Esophagus squamous epithelium (tissue), 5 donors: ENCODE results near the gene FGD3. TPM values are rescaled to one million over a fixed set of nuclear protein-coding genes. Genes with fewer than 3 reads are reported as not detected.

Source experiments
- DNase-seq: peaks from one replicate; lab custom pipeline; 2025; lab: John Stamatoyannopoulos, UW
- H3K27ac ChIP-seq, 4 donors: fragments of 200-600 bp; sonication (generic); one replicate each; pipeline ENCODE4 v1.5.1; 2016 to 2019; ENCODE audit warnings: mild to moderate bottlenecking in 1 of 4
- H3K27me3 ChIP-seq, 4 donors: fragments of 200-600 bp; sonication (generic); 1 replicate in 3 of 4; 2 replicates in 1 of 4; pipeline versions ENCODE4 v1.5.1 to v1.6.0; 2017 to 2021; ENCODE audit warnings: antibody characterized with exemption in 1 of 4
- H3K36me3 ChIP-seq, 3 donors: fragments of 200-600 bp; sonication (generic); one replicate each; pipeline ENCODE4 v1.5.1; 2016 to 2019
- H3K4me1 ChIP-seq, 3 donors: fragments of 200-600 bp; sonication (generic); one replicate each; pipeline ENCODE4 v1.5.1; 2017 to 2019
- H3K4me3 ChIP-seq, 4 donors: fragments of 200-600 bp; sonication (generic); 1 replicate in 3 of 4; 2 replicates in 1 of 4; pipeline ENCODE4 v1.5.1; 2016 to 2019; ENCODE audit warnings: mild to moderate bottlenecking in 2 of 4, moderate library complexity in 1 of 4
- H3K9me3 ChIP-seq, 3 donors: fragments of 200-600 bp; sonication (generic); one replicate each; pipeline ENCODE4 v1.5.1; 2016 to 2019
- CTCF ChIP-seq, 6 experiments: fragments of 450-650 bp in 4 of 6; fragments of 200-600 bp in 2 of 6; sonication (generic) in 2 of 6; IDR thresholded peaks; one replicate each; pipeline ENCODE4 v1.5.1; 2016 to 2019; ENCODE audit warnings: antibody characterized with exemption in 6 of 6, mild to moderate bottlenecking in 4 of 6, moderate library complexity in 4 of 6
- POLR2A ChIP-seq, 4 donors: fragments of 450-650 bp; IDR thresholded peaks; one replicate each; pipeline ENCODE4 v1.6.1; 2017; ENCODE audit warnings: antibody characterized with exemption in 4 of 4, mild to moderate bottlenecking in 4 of 4, moderate library complexity in 3 of 4
- WGBS, 2 donors: methylation state at CpG; one replicate each; pipeline ENCODE4 v1.1.5; 2018; 5-methylcytosine and 5-hydroxymethylcytosine counted together
- intact Hi-C: fragments of 100-400 bp; cut with DNase I; formaldehyde crosslinking; loops from one replicate; pipeline ENCODE4 v1.15.0; 2022
- total RNA-seq, 4 donors: library from RNA; depleted of rRNA; stranded (reverse); fragments of >200 nt; gene quantifications; one replicate each; pipeline ENCODE4 v1.1.0, GENCODE V29; 2016
- donor health status: DM: yes; HTN: yes; CAD: no.

FGD3 gene
- total RNA-seq, 4 donors from 2014 or later: 2.4 to 6.5 (median 4.9) TPM

- H3K27ac ChIP-seq: no peak overlapping the region
- DNase-seq: no peak
- H3K27me3 ChIP-seq: peaks cover 0 to 5% (median 0%) of the 10 kb centered on the region in 4 donors
- no peak for TF ChIP-seq CTCF (IDR thresholded peaks at IDR 0.05)
- no peak for TF ChIP-seq POLR2A (IDR thresholded peaks at IDR 0.05)
- intact Hi-C loops: no loop called here
- H3K4me3 ChIP-seq: no peak overlapping the region
- H3K36me3 ChIP-seq: no peaks in the 10 kb centered on the region
- WGBS, 2 donors: 48 to 51% methylated on average over 5 of the region's 5 CpGs
- H3K9me3 ChIP-seq: no peaks in the 10 kb centered on the region
- peaks cover 7 to 29% (median 15%) of the 10 kb centered on the region in 3 donors for H3K4me1 ChIP-seq
Observed at GRCh38 chr9:92970467-92970923, 23.2 kb downstream of the FGD3 start.

- 63 to 81% methylated on average over 4 to 5 of the region's 5 CpGs for WGBS, 2 donors
- H3K4me1 ChIP-seq: peaks cover 7 to 29% (median 15%) of the 10 kb centered on the region in 3 donors
Observed at GRCh38 chr9:92971121-92971520, 23.8 kb downstream of the FGD3 start.

GRCh38 chr9:92971776-92972175 lies 24.5 kb downstream of the FGD3 start:
- no peak overlapping the region for H3K4me3 ChIP-seq
- DNase-seq: no peak
- H3K4me1 ChIP-seq: peaks cover 7 to 29% (median 15%) of the 10 kb centered on the region in 3 donors
- no peak overlapping the region for H3K27ac ChIP-seq
- 91 to 100% methylated on average over 1 of the region's 1 CpG for WGBS, 2 donors
- TF ChIP-seq CTCF (IDR thresholded peaks at IDR 0.05): no peak
- intact Hi-C loops: no loop called here
- peaks cover 0 to 5% (median 0%) of the 10 kb centered on the region in 3 donors for H3K36me3 ChIP-seq
- H3K9me3 ChIP-seq: no peaks in the 10 kb centered on the region
- H3K27me3 ChIP-seq: peaks cover 0 to 5% (median 0%) of the 10 kb centered on the region in 4 donors

More at GRCh38 chr9:92971121-92971520, 23.8 kb downstream of the FGD3 start:
- no peak for DNase-seq
- TF ChIP-seq POLR2A (IDR thresholded peaks at IDR 0.05) (no peak), CTCF (IDR thresholded peaks at IDR 0.05) (no peak)
- H3K36me3 ChIP-seq: no peaks in the 10 kb centered on the region
- H3K27me3 ChIP-seq: peaks cover 0 to 5% (median 0%) of the 10 kb centered on the region in 4 donors
- no peak overlapping the region for H3K4me3 ChIP-seq
- no peaks in the 10 kb centered on the region for H3K9me3 ChIP-seq
- intact Hi-C loops: no loop called here
- H3K27ac ChIP-seq: no peak overlapping the region

- H3K27ac ChIP-seq: no peak overlapping the region
- no peak overlapping the region for H3K4me3 ChIP-seq
- no peak for TF ChIP-seq POLR2A (IDR thresholded peaks at IDR 0.05)
- TF ChIP-seq CTCF (IDR thresholded peaks at IDR 0.05): no peak
Observed at GRCh38 chr9:92973700-92974099, 26.4 kb downstream of the FGD3 start.

GRCh38 chr9:92974161-92974661 lies 26.9 kb downstream of the FGD3 start:
- 53 to 78% methylated on average over 6 to 8 of the region's 10 CpGs for WGBS, 2 donors
- intact Hi-C loops: no loop called here

More at GRCh38 chr9:92973700-92974099, 26.4 kb downstream of the FGD3 start:
- 91% methylated on average over 7 of the region's 7 CpGs for WGBS, 2 donors
- no peaks in the 10 kb centered on the region for H3K27me3 ChIP-seq
- H3K4me1 ChIP-seq: peaks cover 8 to 44% (median 15%) of the 10 kb centered on the region in 3 donors
- intact Hi-C loops: no loop called here
- no peak for DNase-seq
- H3K9me3 ChIP-seq: no peaks in the 10 kb centered on the region
- peaks cover 0 to 6% (median 0%) of the 10 kb centered on the region in 3 donors for H3K36me3 ChIP-seq

More at GRCh38 chr9:92974161-92974661, 26.9 kb downstream of the FGD3 start:
- Histone ChIP-seq H3K36me3 (peaks cover 0 to 6% (median 0%) of the 10 kb centered on the region in 3 donors), H3K27me3 (no peaks in the 10 kb centered on the region), H3K4me3 (no peak overlapping the region), H3K27ac (no peak overlapping the region), H3K4me1 (peaks cover 11 to 49% (median 15%) of the 10 kb centered on the region in 3 donors), H3K9me3 (no peaks in the 10 kb centered on the region)
- no peak for TF ChIP-seq CTCF (IDR thresholded peaks at IDR 0.05)
- no peak for TF ChIP-seq POLR2A (IDR thresholded peaks at IDR 0.05)
- no peak for DNase-seq
